OCI-LY7 (cell line): ENCODE data around the gene ADAMTS2.

Experiments
- EZH2phosphoT487 ChIP-seq: fragments of 200-600 bp; sonication (generic); IDR thresholded peaks from 2 replicates; pipeline ENCODE4 v1.6.1; 2018; ENCODE audit warnings: low read depth, borderline replicate concordance, mild to moderate bottlenecking, mixed run types, antibody characterized with exemption, low read length, moderate library complexity, mixed read lengths
- TF ChIP-seq, protein P1 (sequence below): fragments of 200-600 bp; sonication (generic); conservative IDR thresholded peaks from 2 replicates; pipeline ENCODE4 v1.5.1; 2014; ENCODE audit warnings: mild to moderate bottlenecking, antibody characterized with exemption, low read length, moderate library complexity, mixed read lengths

DNA sequence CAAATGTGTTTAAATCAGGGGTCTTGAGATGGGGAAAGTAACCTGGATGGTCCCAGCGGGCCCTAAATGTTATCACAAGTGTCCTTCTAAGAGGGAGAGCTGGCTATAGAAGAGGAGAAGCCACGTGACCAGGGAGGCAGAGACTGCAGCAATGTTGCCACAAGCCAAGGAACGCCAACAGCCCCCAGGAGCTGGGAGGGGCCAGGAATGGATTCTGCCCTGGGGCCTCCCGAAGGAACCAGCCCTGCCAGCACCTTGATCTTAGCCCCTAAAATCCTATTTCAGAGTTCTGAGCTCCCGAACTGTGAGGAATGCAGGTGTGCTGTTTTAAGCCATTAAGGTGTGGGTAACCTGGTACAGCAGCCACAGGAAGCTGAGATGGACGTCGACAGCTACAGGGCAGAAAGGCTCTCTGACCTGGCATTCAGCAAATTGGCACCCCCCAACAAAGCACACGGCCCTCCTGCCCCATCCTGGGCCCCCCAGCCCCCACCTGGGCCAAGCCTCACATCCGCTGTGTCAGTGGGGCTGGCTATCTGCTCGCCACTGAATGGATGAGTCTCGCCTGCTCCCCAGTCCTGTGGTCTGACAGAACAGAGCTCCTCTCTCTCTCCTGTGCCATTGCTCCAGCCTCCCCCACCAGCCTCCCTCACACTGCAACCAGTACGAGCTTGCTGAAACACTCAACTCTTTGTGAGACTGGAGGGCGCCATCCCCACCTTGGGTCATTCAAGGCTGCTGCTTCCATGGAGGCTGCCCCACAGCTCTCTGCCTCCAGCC lies 78.8 kb downstream of the ADAMTS2 start:
- TF ChIP-seq, protein P1, sequence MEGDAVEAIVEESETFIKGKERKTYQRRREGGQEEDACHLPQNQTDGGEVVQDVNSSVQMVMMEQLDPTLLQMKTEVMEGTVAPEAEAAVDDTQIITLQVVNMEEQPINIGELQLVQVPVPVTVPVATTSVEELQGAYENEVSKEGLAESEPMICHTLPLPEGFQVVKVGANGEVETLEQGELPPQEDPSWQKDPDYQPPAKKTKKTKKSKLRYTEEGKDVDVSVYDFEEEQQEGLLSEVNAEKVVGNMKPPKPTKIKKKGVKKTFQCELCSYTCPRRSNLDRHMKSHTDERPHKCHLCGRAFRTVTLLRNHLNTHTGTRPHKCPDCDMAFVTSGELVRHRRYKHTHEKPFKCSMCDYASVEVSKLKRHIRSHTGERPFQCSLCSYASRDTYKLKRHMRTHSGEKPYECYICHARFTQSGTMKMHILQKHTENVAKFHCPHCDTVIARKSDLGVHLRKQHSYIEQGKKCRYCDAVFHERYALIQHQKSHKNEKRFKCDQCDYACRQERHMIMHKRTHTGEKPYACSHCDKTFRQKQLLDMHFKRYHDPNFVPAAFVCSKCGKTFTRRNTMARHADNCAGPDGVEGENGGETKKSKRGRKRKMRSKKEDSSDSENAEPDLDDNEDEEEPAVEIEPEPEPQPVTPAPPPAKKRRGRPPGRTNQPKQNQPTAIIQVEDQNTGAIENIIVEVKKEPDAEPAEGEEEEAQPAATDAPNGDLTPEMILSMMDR = no peak
- no peak for TF ChIP-seq EZH2phosphoT487
